Gastroesophageal sphincter (tissue), 4 donors: Measurements from ENCODE around the gene CHN1. TPM values are rescaled to one million over a fixed set of nuclear protein-coding genes. Genes with fewer than 3 reads are reported as not detected.

Experiments
- ATAC-seq: fragments of 150-250 bp; one replicate; pipeline ENCODE4 v1.9.1; 2016; ENCODE audit warnings: mild to moderate bottlenecking, moderate library complexity
- H3K27ac ChIP-seq, 4 donors: fragments of 200-600 bp; sonication (generic) in 3 of 4; 1 replicate in 3 of 4; 2 replicates in 1 of 4; pipeline ENCODE4 v1.5.1; 2016 to 2019
- H3K27me3 ChIP-seq: fragments of 200-600 bp; sonication (generic); one replicate; pipeline ENCODE4 v1.5.1; 2019
- H3K36me3 ChIP-seq, 2 donors: fragments of 200-600 bp; sonication (generic); one replicate each; pipeline ENCODE4 v1.5.1; 2019; ENCODE audit warnings: control low read depth in 1 of 2
- H3K4me1 ChIP-seq, 3 donors: fragments of 200-600 bp; sonication (generic); 1 replicate in 2 of 3; 2 replicates in 1 of 3; pipeline ENCODE4 v1.5.1; 2016 to 2019; ENCODE audit warnings: control low read depth in 2 of 3
- H3K4me3 ChIP-seq, 2 donors: fragments of 200-600 bp; sonication (generic); one replicate each; pipeline ENCODE4 v1.5.1; 2019; ENCODE audit warnings: mild to moderate bottlenecking in 1 of 2, moderate library complexity in 1 of 2
- H3K9me3 ChIP-seq, 3 donors: fragments of 200-600 bp; sonication (generic); one replicate each; pipeline ENCODE4 v1.5.1; 2017 to 2019; ENCODE audit warnings: control low read depth in 2 of 3
- EP300 ChIP-seq: sonication (generic); formaldehyde crosslinking; IDR thresholded peaks from one replicate; pipeline ENCODE4 v1.6.1; 2017; ENCODE audit warnings: antibody characterized with exemption, mild to moderate bottlenecking
- POLR2A ChIP-seq, 2 donors: fragments of 450-650 bp; IDR thresholded peaks; one replicate each; pipeline ENCODE4 v1.6.1; 2017; ENCODE audit warnings: antibody characterized with exemption in 2 of 2, mild to moderate bottlenecking in 2 of 2, moderate library complexity in 1 of 2
- POLR2AphosphoS5 ChIP-seq: sonication (generic); formaldehyde crosslinking; IDR thresholded peaks from one replicate; pipeline ENCODE4 v1.6.1; 2017; ENCODE audit warnings: antibody characterized with exemption
- WGBS, 2 donors: methylation state at CpG; one replicate each; pipeline ENCODE4 v1.1.5; 2018; ENCODE audit warnings: low coverage in 1 of 2; 5-methylcytosine and 5-hydroxymethylcytosine counted together
- total RNA-seq, 4 donors: library from RNA; depleted of rRNA; stranded (reverse); fragments of >200 nt; gene quantifications; one replicate each; pipeline ENCODE4 v1.1.0, GENCODE V29; 2016
- TF ChIP-seq, protein P1 (sequence below), 4 experiments: fragments of 200-600 bp in 2 of 4; fragments of 450-650 bp in 2 of 4; sonication (generic) in 1 of 4; IDR thresholded peaks; one replicate each; pipeline ENCODE4 v1.5.1; 2017 to 2019; ENCODE audit warnings: antibody characterized with exemption in 4 of 4, mild to moderate bottlenecking in 2 of 4, moderate library complexity in 2 of 4

CHN1 gene
- total RNA-seq, 4 donors from 2014 or later, result 13.3 to 35.8 (median 31.1) TPM

DNA sequence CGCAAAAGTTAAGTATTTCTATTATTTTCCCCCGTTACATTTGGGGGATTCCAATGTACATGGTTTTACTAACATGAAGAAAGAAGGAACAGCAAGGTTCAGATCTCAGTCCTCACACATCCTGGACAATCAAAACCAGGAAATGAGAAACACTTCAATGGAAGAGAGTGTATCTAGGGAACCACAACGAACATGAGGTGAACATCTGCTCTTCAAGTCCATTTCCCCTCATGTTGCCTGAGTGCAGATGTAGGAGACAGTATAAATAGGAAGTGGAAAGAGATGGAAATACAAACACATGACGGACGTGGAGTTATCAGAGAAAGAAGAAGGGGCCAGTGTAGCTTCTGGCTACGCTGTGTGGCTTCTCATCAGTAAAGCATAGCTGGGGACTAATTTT is 52.6 kb downstream of the CHN1 start:
- TF ChIP-seq, protein P1, sequence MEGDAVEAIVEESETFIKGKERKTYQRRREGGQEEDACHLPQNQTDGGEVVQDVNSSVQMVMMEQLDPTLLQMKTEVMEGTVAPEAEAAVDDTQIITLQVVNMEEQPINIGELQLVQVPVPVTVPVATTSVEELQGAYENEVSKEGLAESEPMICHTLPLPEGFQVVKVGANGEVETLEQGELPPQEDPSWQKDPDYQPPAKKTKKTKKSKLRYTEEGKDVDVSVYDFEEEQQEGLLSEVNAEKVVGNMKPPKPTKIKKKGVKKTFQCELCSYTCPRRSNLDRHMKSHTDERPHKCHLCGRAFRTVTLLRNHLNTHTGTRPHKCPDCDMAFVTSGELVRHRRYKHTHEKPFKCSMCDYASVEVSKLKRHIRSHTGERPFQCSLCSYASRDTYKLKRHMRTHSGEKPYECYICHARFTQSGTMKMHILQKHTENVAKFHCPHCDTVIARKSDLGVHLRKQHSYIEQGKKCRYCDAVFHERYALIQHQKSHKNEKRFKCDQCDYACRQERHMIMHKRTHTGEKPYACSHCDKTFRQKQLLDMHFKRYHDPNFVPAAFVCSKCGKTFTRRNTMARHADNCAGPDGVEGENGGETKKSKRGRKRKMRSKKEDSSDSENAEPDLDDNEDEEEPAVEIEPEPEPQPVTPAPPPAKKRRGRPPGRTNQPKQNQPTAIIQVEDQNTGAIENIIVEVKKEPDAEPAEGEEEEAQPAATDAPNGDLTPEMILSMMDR (IDR thresholded peaks at IDR 0.05), result no peak
- TF ChIP-seq POLR2A (IDR thresholded peaks at IDR 0.05) (no peak), EP300 (no peak), POLR2AphosphoS5 (no peak)
- Histone ChIP-seq H3K36me3 (no peaks in the 10 kb centered on the region), H3K27me3 (no peaks in the 10 kb centered on the region), H3K9me3 (no peaks in the 10 kb centered on the region), H3K27ac (no peak overlapping the region), H3K4me3 (no peak overlapping the region), H3K4me1 (no peaks in the 10 kb centered on the region)
- 74 to 77% methylated on average over 3 to 6 of the region's 6 CpGs for WGBS, 2 donors
- no peak for ATAC-seq

DNA sequence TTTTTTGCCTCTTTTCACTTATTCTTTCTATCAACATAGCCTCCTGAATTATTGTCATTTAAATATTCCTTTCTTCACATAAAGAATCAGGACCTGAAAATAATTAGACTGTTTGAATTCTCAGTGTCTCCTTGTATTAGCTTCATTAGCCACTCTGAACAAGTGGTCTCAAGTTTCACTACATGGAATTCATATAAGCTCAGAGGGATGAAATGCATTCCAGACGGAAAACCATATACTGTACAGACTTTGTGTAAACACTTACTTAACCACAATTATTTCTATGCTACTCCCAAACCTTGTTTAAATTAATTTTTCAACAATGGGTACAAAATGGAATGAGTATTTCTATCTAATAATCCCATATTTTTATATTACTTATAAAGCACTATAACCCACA is 53.4 kb downstream of the CHN1 start:
- Histone ChIP-seq H3K4me3 (no peak overlapping the region), H3K4me1 (no peaks in the 10 kb centered on the region), H3K36me3 (no peaks in the 10 kb centered on the region), H3K27ac (no peak overlapping the region), H3K27me3 (no peaks in the 10 kb centered on the region), H3K9me3 (no peaks in the 10 kb centered on the region)
- TF ChIP-seq, protein P1 (IDR thresholded peaks at IDR 0.05), result no peak
- TF ChIP-seq POLR2AphosphoS5, result no peak
- no peak for ATAC-seq
- 100% methylated on average over 1 of the region's 1 CpG for WGBS, 2 donors

DNA sequence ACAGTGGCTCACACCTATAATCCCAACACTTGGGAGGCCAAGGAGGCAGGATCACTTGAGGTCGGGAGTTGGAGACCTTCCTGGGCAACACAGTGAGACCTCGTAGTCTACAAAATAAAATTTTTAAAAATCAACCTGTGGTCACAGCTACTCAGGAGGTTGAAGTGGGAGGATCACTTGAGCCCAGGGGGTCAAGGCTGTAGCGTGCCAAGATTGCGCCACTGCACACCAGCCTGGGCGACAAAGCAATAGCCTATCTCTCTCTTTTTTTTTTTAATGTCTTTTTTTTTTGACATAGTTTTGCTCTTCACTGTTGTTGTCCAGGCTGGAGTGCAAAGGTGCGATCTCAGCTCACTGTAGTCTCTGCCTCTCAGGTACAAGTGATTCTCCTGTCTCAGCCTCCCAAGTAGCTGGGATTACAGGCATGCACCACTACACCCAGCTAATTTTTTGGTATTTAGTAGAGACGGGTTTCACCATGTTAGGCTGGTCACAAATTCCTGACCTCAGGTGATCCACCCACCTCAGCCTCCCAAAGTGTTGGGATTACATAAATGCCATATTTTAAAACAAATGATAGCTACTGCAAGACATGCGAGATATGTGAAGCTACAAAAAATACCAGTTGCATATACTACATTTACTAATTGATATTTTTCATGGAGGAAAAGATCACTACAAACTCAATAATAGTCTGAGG is 55.0 kb downstream of the CHN1 start:
- TF ChIP-seq, protein P1 (IDR thresholded peaks at IDR 0.05), result no peak
- TF ChIP-seq EP300 (no peak), POLR2AphosphoS5 (no peak), POLR2A (IDR thresholded peaks at IDR 0.05) (no peak)
- 89 to 94% methylated on average over 7 to 8 of the region's 8 CpGs for WGBS, 2 donors
- Histone ChIP-seq H3K4me3 (no peak overlapping the region), H3K27ac (no peak overlapping the region), H3K27me3 (no peaks in the 10 kb centered on the region), H3K4me1 (no peaks in the 10 kb centered on the region), H3K9me3 (no peaks in the 10 kb centered on the region), H3K36me3 (no peaks in the 10 kb centered on the region)
- ATAC-seq, result no peak

DNA sequence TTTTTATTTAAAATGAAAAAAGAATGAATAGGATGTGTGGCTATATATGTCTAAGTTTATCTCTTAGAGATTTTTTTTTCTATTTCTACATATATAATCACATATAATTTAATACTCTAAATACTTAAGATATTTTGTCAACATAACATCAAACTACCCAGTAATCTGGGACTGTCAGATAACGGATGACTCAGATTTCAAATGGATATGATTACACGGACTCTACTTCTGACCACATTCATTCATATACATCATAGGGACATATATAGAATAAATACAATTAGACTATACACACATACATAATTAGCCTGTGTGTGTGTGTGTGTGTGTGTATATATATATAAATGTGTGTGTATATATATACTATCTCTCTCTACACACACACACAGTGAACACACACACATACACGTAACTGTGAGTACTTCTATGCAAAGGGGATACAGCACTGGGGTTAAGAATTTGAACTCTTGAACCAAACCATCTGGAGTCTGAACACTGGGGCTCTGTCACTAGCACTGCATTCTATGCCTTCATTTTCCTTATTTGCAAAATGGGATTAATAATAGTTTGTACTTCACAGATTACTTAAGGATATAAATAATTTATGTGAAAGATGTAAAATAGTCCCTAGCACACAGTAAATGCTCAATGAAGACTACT is 59.5 kb downstream of the CHN1 start:
- H3K4me1 ChIP-seq, result no peaks in the 10 kb centered on the region
- ATAC-seq, result no peak
- no peaks in the 10 kb centered on the region for H3K9me3 ChIP-seq
- no peak overlapping the region for H3K27ac ChIP-seq
- TF ChIP-seq, protein P1 (IDR thresholded peaks at IDR 0.05), result no peak
- TF ChIP-seq POLR2AphosphoS5 (no peak), POLR2A (IDR thresholded peaks at IDR 0.05) (no peak), EP300 (no peak)
- H3K36me3 ChIP-seq, result peaks cover 0 to 7% of the 10 kb centered on the region in 2 donors
- WGBS, 2 donors, result 83 to 92% methylated on average over 3 of the region's 3 CpGs
- no peaks in the 10 kb centered on the region for H3K27me3 ChIP-seq
- H3K4me3 ChIP-seq, result no peak overlapping the region

DNA sequence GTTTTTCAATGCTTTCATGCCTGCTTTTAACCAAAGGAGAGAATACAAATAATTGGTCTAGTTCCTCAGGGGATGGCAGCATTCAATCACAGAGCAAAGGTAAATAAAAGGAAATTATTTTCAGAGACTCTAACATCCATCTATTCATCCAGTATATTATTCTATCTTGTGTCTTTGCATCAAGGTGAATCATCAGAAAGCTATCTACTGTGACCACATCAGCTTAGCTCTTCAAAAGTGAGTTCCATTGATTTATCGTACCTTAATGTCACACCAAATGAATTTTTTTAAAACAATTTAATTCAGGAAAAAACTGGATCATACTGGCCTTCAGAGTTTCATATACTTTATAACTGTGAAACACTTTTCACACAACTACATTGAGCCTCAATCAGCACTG is 66.1 kb downstream of the CHN1 start:
- no peak overlapping the region for H3K4me3 ChIP-seq
- no peak overlapping the region for H3K27ac ChIP-seq
- no peaks in the 10 kb centered on the region for H3K27me3 ChIP-seq
- TF ChIP-seq POLR2AphosphoS5 (no peak), EP300 (no peak)
- no peak for ATAC-seq
- WGBS, 2 donors, result 71% methylated on average over 1 of the region's 1 CpG
- H3K4me1 ChIP-seq, result no peaks in the 10 kb centered on the region
- no peaks in the 10 kb centered on the region for H3K9me3 ChIP-seq
- peaks cover 0 to 10% of the 10 kb centered on the region in 2 donors for H3K36me3 ChIP-seq
